ENCODE data around the gene COLEC12.

COLEC12 gene

GRCh38 chr18:446941-447560, 53.5 kb downstream of the COLEC12 start:
- TF ChIP-seq RAD21 (IDR thresholded peaks at IDR 0.05; ENCODE audit: low read depth) (no peak), ZBTB7A (IDR thresholded peaks at IDR 0.05; ENCODE audit: low read depth) (no peak), TAF1 (IDR thresholded peaks at IDR 0.05; ENCODE audit: low read depth) (no peak), REST (IDR thresholded peaks at IDR 0.05; ENCODE audit: low read depth) (no peak), EP300 (IDR thresholded peaks at IDR 0.05; ENCODE audit: borderline replicate concordance) (no peak), TEAD4 (IDR thresholded peaks at IDR 0.05) (no peak), FOXM1 (IDR thresholded peaks at IDR 0.05; ENCODE audit: borderline replicate concordance, low read depth) (no peak), CEBPB (IDR thresholded peaks at IDR 0.05) (no peak), CREB1 (IDR thresholded peaks at IDR 0.05; ENCODE audit: low read depth) (no peak), MAX (IDR thresholded peaks at IDR 0.05) (no peak), TCF12 (IDR thresholded peaks at IDR 0.05; ENCODE audit: low read depth) (no peak), USF1 (IDR thresholded peaks at IDR 0.05) (no peak), EGR1 (IDR thresholded peaks at IDR 0.05) (no peak), YY1 (IDR thresholded peaks at IDR 0.05; ENCODE audit: low read depth) (no peak), NFIC (IDR thresholded peaks at IDR 0.05) (no peak)

GRCh38 chr18:445055-445454, 55.4 kb downstream of the COLEC12 start:
- TF ChIP-seq MAX (IDR thresholded peaks at IDR 0.05) (no peak), CEBPB (IDR thresholded peaks at IDR 0.05) (0 out of 2 replicates have a peak, but pooled peaks have one; percentile 6)

- TF ChIP-seq TEAD4 (IDR thresholded peaks at IDR 0.05) (no peak), REST (IDR thresholded peaks at IDR 0.05; ENCODE audit: low read depth) (no peak), CEBPB (IDR thresholded peaks at IDR 0.05) (no peak), FOXM1 (IDR thresholded peaks at IDR 0.05; ENCODE audit: borderline replicate concordance, low read depth) (no peak), RAD21 (IDR thresholded peaks at IDR 0.05; ENCODE audit: low read depth) (no peak), MAX (IDR thresholded peaks at IDR 0.05) (no peak), TCF12 (IDR thresholded peaks at IDR 0.05; ENCODE audit: low read depth) (no peak), ZBTB7A (IDR thresholded peaks at IDR 0.05; ENCODE audit: low read depth) (no peak), NFIC (IDR thresholded peaks at IDR 0.05) (no peak), TAF1 (IDR thresholded peaks at IDR 0.05; ENCODE audit: low read depth) (no peak), EGR1 (IDR thresholded peaks at IDR 0.05) (no peak), CREB1 (IDR thresholded peaks at IDR 0.05; ENCODE audit: low read depth) (no peak), USF1 (IDR thresholded peaks at IDR 0.05) (no peak), EP300 (IDR thresholded peaks at IDR 0.05; ENCODE audit: borderline replicate concordance) (no peak), YY1 (IDR thresholded peaks at IDR 0.05; ENCODE audit: low read depth) (no peak)
Measured at GRCh38 chr18:438571-438970, 61.9 kb downstream of the COLEC12 start.

- TF ChIP-seq TCF12 (IDR thresholded peaks at IDR 0.05; ENCODE audit: low read depth) (no peak), EP300 (IDR thresholded peaks at IDR 0.05; ENCODE audit: borderline replicate concordance) (no peak), FOXM1 (IDR thresholded peaks at IDR 0.05; ENCODE audit: borderline replicate concordance, low read depth) (no peak), REST (IDR thresholded peaks at IDR 0.05; ENCODE audit: low read depth) (no peak)
Measured at GRCh38 chr18:435940-436339, 64.6 kb downstream of the COLEC12 start.
